Mucosa of stomach (tissue), 1 donor: ENCODE results near the gene DPYD.

ENCODE experiments used
- H3K27me3 ChIP-seq: one replicate; pipeline ENCODE4 v1.7.0; 2013; ENCODE audit warnings: mild to moderate bottlenecking, low read length; ENCODE audit not compliant: control insufficient read depth, insufficient read depth
- H3K36me3 ChIP-seq: one replicate; pipeline ENCODE4 v1.7.0; 2013; ENCODE audit warnings: low read length; ENCODE audit not compliant: control insufficient read depth, insufficient read depth
- H3K4me1 ChIP-seq: one replicate; pipeline ENCODE4 v1.7.0; 2013; ENCODE audit warnings: mild to moderate bottlenecking, low read length; ENCODE audit not compliant: control insufficient read depth, insufficient read depth
- H3K4me3 ChIP-seq: one replicate; pipeline ENCODE4 v1.7.0; 2013; ENCODE audit warnings: low read length
- H3K9ac ChIP-seq: one replicate; pipeline ENCODE4 v1.7.0; 2013; ENCODE audit warnings: mild to moderate bottlenecking, low read length, moderate library complexity
- H3K9me3 ChIP-seq: one replicate; pipeline ENCODE4 v1.7.0; 2013; ENCODE audit warnings: mild to moderate bottlenecking, low read length, moderate library complexity; ENCODE audit not compliant: control insufficient read depth
- donor health status: Pancreatic carcinoma.

Gene DPYD

DNA sequence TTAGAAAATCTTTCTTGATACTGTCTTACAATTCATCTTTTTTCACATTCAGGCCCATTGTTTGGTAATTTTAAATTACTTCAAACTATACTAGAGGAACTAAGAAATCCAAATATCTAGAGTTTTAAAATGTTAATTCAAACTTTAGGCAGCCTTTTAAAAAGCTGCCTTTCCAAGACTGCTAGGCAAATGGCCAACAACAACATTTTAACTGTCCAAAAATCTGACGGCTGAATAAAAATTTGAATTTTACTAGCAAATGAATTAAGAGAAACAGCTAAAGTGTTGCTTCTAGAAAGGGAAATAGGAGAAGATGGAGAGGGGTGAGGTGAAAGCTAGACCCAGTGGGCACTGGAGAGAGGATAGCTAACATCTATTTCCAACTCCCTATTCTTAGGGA is 17.2 kb downstream of the DPYD start:
- Histone ChIP-seq H3K36me3 (no peaks in the 10 kb centered on the region), H3K4me1 (no peaks in the 10 kb centered on the region), H3K9me3 (no peaks in the 10 kb centered on the region), H3K4me3 (no peak overlapping the region), H3K9ac (no peak overlapping the region), H3K27me3 (no peaks in the 10 kb centered on the region)

DNA sequence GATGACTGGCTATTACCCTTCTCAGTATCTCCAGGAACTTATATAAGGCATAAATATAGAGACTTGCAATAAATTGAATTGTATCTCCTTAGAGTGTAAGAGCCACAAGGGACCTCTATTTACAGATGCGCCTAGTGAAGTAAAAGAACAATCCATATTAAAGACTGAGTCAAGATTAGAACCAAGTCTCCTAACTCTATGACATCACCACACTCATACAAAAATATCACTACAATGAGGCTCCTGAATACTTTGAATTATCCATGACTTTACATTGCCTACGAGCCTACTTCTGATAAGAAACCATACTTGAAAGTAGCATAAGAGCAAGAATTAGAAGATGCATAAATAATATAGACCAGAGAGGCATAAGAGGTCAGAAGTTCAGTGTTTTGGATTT is 18.8 kb downstream of the DPYD start:
- H3K9ac ChIP-seq: no peak overlapping the region
- H3K9me3 ChIP-seq: no peaks in the 10 kb centered on the region
- H3K36me3 ChIP-seq: no peaks in the 10 kb centered on the region
- H3K27me3 ChIP-seq: no peaks in the 10 kb centered on the region
- H3K4me1 ChIP-seq: no peaks in the 10 kb centered on the region
- H3K4me3 ChIP-seq: no peak overlapping the region

DNA sequence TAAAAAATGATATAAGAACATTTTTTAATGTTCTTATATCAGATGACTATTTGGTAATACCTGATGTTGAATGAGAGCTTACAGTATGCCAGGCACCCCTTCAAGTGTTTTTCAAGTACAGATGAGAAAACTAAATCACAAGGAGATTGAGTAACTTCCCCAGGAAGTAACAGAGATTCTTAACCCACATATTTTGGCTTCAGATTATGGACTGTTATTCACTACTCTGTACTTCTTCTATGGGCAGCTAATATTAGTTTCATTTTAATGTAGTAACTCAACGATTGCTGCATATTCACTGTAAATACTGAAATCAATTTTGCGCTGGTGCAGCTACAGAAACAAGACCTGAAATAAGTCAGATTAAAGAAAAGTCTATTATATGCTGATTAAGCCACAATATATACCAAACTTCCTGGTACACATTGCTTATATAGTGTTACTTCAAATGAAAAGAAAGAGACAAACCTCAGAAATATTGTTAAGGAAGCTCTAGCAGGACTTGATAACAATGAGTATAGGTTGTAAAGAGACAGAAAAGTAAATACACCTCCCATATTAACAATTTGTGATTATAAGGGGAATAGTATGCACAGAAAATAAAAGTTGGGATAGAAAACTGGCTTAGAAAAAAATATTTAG is 19.7 kb downstream of the DPYD start:
- H3K9me3 ChIP-seq: no peaks in the 10 kb centered on the region
- H3K36me3 ChIP-seq: no peaks in the 10 kb centered on the region
- H3K4me3 ChIP-seq: no peak overlapping the region
- H3K9ac ChIP-seq: no peak overlapping the region
- H3K4me1 ChIP-seq: no peaks in the 10 kb centered on the region
- no peaks in the 10 kb centered on the region for H3K27me3 ChIP-seq

DNA sequence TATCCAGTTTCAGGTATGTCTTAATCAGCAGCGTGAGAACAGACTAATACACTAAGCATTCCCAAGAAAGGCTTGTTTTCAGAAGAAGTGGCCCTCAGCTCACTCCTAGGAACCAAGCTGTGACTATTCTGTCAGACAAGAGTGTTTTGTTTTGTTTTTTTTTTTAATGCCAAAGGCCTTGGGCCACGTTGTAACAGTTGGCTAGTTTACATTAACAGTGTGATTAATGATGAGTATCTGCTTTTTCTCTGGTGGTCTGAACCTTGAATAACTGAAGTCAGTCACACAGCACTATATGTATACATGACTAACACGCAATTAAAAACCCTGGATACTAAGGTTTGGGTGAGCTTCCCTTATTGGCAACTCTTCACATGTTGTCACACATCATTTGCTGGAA is 21.9 kb downstream of the DPYD start:
- no peak overlapping the region for H3K9ac ChIP-seq
- H3K27me3 ChIP-seq: no peaks in the 10 kb centered on the region
- no peak overlapping the region for H3K4me3 ChIP-seq
- no peaks in the 10 kb centered on the region for H3K9me3 ChIP-seq
- H3K36me3 ChIP-seq: no peaks in the 10 kb centered on the region
- no peaks in the 10 kb centered on the region for H3K4me1 ChIP-seq

DNA sequence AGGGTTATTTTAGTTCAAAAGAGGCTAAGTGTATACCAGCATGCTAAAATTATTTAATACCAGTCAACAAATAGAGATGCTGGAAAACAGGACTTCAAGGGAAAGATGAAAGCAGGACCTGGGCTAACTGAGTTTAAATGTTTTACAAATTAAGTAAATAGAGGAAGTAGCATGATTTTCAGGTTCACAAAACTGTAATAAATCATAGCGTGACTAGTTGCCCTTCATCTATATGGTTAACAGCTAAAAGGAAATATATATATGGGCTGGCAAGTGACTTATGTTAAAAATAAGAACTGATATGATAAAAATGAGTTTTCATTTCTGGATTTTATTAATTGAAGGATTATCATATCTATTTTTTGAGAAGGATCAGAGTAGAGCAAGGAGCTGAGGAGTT is 25.6 kb downstream of the DPYD start:
- Histone ChIP-seq H3K9ac (no peak overlapping the region), H3K4me3 (no peak overlapping the region), H3K9me3 (no peaks in the 10 kb centered on the region), H3K36me3 (no peaks in the 10 kb centered on the region), H3K27me3 (no peaks in the 10 kb centered on the region), H3K4me1 (no peaks in the 10 kb centered on the region)

DNA sequence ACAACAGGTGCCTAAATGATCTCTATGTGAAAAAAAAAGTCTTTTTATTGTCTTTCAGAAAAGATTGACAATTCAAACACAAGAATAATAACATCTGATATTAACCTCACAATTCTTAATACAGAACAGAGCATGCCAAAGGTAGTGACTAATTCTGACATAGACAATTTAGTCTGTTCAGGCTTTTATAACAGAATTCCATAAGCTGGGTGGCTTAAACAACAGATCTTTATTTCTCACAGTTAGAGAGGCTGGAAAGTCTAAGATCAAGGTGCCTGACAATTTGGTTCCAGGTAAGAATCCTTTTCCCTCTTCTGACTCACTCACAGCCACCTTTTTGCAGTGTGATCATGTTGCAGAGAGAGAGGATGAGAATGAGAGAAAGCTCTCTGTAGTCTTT is 27.0 kb downstream of the DPYD start:
- no peaks in the 10 kb centered on the region for H3K27me3 ChIP-seq
- H3K9ac ChIP-seq: no peak overlapping the region
- no peaks in the 10 kb centered on the region for H3K9me3 ChIP-seq
- no peaks in the 10 kb centered on the region for H3K36me3 ChIP-seq
- H3K4me3 ChIP-seq: no peak overlapping the region
- H3K4me1 ChIP-seq: no peaks in the 10 kb centered on the region

DNA sequence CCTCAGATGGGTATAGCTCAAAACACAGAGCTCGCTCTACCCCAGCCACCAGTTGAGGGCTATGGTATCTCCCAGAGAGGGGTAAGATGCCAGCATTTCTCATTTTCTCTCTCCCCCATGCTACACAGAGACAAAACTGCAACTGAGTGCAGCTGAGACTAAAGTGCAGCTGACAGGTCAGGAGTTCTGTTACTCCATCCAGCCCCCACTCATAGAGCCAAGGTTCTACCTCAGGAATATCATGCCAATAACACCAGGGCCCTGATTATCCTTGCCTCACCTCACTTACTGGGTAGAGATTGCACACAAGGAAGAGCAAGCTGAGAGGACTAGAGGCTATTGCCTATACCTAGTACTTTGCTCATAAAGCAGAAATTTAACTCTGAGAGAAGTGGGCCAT is 34.6 kb downstream of the DPYD start:
- no peak overlapping the region for H3K4me3 ChIP-seq
- H3K9me3 ChIP-seq: no peaks in the 10 kb centered on the region
- no peaks in the 10 kb centered on the region for H3K27me3 ChIP-seq
- no peaks in the 10 kb centered on the region for H3K36me3 ChIP-seq
- no peak overlapping the region for H3K9ac ChIP-seq
- H3K4me1 ChIP-seq: no peaks in the 10 kb centered on the region

DNA sequence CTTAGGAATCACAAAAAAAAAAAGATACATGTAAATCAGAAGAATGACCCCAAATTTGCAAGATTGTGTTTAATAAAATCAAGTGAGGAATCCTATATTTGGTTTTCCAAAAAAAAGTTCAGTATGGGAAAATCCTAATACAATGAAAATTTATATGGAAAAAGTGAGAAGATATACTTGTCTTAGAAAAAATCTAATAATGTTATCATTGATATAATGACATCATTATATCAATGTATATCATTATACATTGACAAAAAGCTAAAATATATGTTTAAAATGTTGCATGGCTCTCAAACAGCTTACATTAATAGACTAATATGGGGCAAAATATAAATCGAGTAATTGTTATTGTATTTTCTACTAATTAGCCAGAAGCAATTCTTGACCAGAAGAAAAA is 37.0 kb downstream of the DPYD start:
- Histone ChIP-seq H3K27me3 (no peaks in the 10 kb centered on the region), H3K36me3 (no peaks in the 10 kb centered on the region), H3K4me3 (no peak overlapping the region), H3K4me1 (no peaks in the 10 kb centered on the region), H3K9ac (no peak overlapping the region), H3K9me3 (no peaks in the 10 kb centered on the region)

DNA sequence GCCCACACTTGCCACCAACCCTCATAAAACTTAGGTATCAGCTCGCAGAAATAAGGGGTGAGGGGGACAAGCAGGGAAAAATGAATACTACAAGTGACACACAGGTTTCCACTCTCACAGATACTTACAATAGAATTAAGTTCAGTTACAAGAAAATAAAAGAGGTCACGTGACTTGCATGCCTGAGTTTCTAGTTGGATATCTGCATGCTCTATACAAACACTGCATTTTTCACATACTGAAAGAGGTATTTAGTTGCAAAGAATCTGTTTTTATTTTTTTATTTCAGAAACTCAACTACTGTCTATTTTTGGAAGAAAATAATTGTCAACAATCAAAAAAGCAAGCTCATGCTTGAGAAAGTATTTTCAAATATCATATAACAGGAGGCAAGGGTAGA is 43.5 kb downstream of the DPYD start:
- Histone ChIP-seq H3K4me1 (no peaks in the 10 kb centered on the region), H3K36me3 (no peaks in the 10 kb centered on the region), H3K9me3 (no peaks in the 10 kb centered on the region)

DNA sequence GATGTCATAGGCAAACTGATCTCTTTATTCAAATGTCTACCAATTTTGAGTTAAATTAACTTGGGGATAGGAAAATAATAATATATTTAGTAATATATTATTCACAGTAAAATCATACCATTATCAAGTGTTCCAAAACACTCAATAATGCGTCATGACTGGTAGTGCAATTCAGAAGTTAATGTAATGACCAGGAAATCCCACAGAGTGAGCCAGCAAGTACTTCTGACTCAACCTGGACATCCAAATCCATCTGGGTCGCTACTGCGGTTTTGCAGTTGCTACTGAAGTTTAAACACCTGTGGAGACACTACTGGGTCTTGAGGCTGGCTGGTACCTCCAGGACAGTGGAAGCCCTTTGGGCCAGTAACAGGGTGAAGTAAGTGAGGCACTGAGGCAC is 44.8 kb downstream of the DPYD start:
- Histone ChIP-seq H3K36me3 (no peaks in the 10 kb centered on the region), H3K4me3 (no peak overlapping the region), H3K9ac (no peak overlapping the region), H3K4me1 (no peaks in the 10 kb centered on the region), H3K27me3 (no peaks in the 10 kb centered on the region), H3K9me3 (no peaks in the 10 kb centered on the region)

More for the DNA sequence above, 43.5 kb downstream of the DPYD start:
- H3K4me3 ChIP-seq: no peak overlapping the region
- no peak overlapping the region for H3K9ac ChIP-seq
- no peaks in the 10 kb centered on the region for H3K27me3 ChIP-seq

DNA sequence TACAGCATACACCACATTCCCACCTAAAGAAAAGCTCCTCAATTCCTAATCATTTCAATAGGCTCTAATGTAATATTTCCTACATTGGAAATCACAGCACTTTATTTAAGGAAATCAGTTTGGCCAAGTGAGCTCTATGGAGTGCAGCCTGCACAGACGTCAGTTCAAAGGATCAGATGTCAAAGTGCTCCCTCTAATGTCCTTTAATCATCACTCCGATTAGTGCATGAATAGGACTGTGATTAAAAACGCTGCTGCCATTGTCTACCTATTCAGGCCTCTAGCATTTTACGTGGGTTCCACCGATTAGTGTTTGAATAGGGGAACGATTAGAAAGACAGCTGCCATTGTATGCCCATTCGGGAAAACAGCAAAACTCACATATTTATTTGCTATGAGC is 50.2 kb downstream of the DPYD start:
- Histone ChIP-seq H3K9me3 (no peaks in the 10 kb centered on the region), H3K9ac (no peak overlapping the region), H3K4me3 (no peak overlapping the region), H3K4me1 (no peaks in the 10 kb centered on the region), H3K27me3 (no peaks in the 10 kb centered on the region), H3K36me3 (no peaks in the 10 kb centered on the region)

DNA sequence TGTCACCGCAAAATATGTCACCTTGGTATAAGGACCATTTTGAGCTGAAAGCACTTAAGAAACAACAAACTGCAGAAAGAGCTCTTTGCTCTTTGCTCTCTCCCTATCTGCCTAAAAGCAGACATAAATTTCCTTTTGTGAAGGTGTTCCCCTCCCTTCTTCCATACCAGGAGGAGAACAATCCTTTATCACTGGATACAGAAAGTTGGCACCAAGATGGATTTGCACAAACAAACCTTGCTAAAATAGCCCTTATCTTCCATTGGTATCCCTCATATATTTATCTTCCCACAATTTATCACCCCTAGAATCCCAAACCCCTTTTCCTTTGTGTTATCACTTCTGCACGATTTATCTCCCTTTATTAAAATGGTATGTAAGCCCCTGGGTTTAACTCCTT is 51.4 kb downstream of the DPYD start:
- H3K4me3 ChIP-seq: no peak overlapping the region
- no peaks in the 10 kb centered on the region for H3K9me3 ChIP-seq
- H3K4me1 ChIP-seq: no peaks in the 10 kb centered on the region

DNA sequence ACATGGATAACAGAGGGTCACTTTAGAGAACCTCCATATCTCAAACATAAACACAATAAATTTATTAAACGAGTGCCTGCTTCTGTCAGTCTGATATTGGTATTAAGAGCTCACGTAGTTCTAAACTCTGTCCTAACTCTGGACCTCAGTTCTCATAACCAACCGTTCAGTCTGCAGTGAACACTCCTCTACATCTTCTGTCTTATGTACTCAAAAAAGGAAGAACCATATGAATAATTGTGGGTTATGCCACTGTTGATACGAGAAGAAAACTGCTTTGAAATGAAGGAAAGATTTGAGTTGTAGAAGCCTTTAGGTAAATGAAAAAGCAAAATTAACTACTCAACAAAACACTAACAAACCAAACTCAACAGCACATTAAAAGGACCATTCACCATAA is 53.7 kb downstream of the DPYD start:
- H3K4me3 ChIP-seq: no peak overlapping the region
- H3K27me3 ChIP-seq: no peaks in the 10 kb centered on the region
- no peaks in the 10 kb centered on the region for H3K36me3 ChIP-seq
- no peak overlapping the region for H3K9ac ChIP-seq
- no peaks in the 10 kb centered on the region for H3K4me1 ChIP-seq
- H3K9me3 ChIP-seq: no peaks in the 10 kb centered on the region

More for the DNA sequence above, 51.4 kb downstream of the DPYD start:
- Histone ChIP-seq H3K36me3 (no peaks in the 10 kb centered on the region), H3K9ac (no peak overlapping the region), H3K27me3 (no peaks in the 10 kb centered on the region)
